Trophoblast cell (in vitro differentiated cells and primary cell): ENCODE results near the gene PPIE.
"Not testable (repeated sequence)": the region's sequence is repeated elsewhere in the genome, so short reads cannot be mapped to it uniquely, and the experiment has no call there.

ENCODE experiments used
- DNase-seq, 2 donors: peaks; one replicate each; pipeline ENCODE4 v3.0.0-alpha.2; 2016
- H2AFZ ChIP-seq: 2 replicates; pipeline ENCODE4 v1.6.1; 2013; ENCODE audit warnings: low read length, moderate library complexity, mild to moderate bottlenecking; ENCODE audit not compliant: insufficient read depth, poor library complexity
- H2AK5ac ChIP-seq: 2 replicates; pipeline ENCODE4 v1.6.1; 2013; ENCODE audit warnings: mild to moderate bottlenecking, low read length
- H2BK120ac ChIP-seq: 2 replicates; pipeline ENCODE4 v1.6.1; 2013; ENCODE audit warnings: low read length, mild to moderate bottlenecking, moderate library complexity; ENCODE audit not compliant: insufficient read depth, poor library complexity
- H2BK12ac ChIP-seq: 2 replicates; pipeline ENCODE4 v1.6.1; 2013; ENCODE audit warnings: mild to moderate bottlenecking, low read length, moderate library complexity
- H2BK5ac ChIP-seq: 2 replicates; pipeline ENCODE4 v1.6.1; 2013; ENCODE audit warnings: low read length, low read depth, moderate library complexity, mild to moderate bottlenecking; ENCODE audit not compliant: poor library complexity
- H3K14ac ChIP-seq: 2 replicates; pipeline ENCODE4 v1.6.1; 2013; ENCODE audit warnings: mild to moderate bottlenecking, low read length
- H3K18ac ChIP-seq: 2 replicates; pipeline ENCODE4 v1.6.1; 2013; ENCODE audit warnings: mild to moderate bottlenecking, low read length
- H3K23ac ChIP-seq: 2 replicates; pipeline ENCODE4 v1.6.1; 2013; ENCODE audit warnings: low read length
- H3K27ac ChIP-seq: 2 replicates; pipeline ENCODE4 v1.5.1; 2013; ENCODE audit warnings: low read depth, mild to moderate bottlenecking, inconsistent platforms, low read length, moderate library complexity
- H3K27me3 ChIP-seq: 2 replicates; pipeline ENCODE4 v1.6.1; 2013; ENCODE audit warnings: inconsistent platforms, mild to moderate bottlenecking, low read length, moderate library complexity; ENCODE audit not compliant: insufficient read depth
- H3K36me3 ChIP-seq, 2 experiments: 1 replicate in 1 of 2; 2 replicates in 1 of 2; pipeline ENCODE4 v1.6.1; 2013; ENCODE audit warnings: low read length in 2 of 2, mild to moderate bottlenecking in 2 of 2, moderate library complexity in 1 of 2; ENCODE audit not compliant: insufficient read depth in 2 of 2, control insufficient read depth in 1 of 2
- H3K4ac ChIP-seq: 2 replicates; pipeline ENCODE4 v1.6.1; 2013; ENCODE audit warnings: low read depth, mild to moderate bottlenecking, low read length, moderate library complexity
- H3K4me1 ChIP-seq, 2 experiments: 1 replicate in 1 of 2; 2 replicates in 1 of 2; pipeline ENCODE4 v1.6.1; 2013; ENCODE audit warnings: low read length in 2 of 2, mild to moderate bottlenecking in 2 of 2, moderate library complexity in 1 of 2; ENCODE audit not compliant: insufficient read depth in 2 of 2, control insufficient read depth in 1 of 2
- H3K4me2 ChIP-seq: 2 replicates; pipeline ENCODE4 v1.6.1; 2013; ENCODE audit warnings: inconsistent platforms, mild to moderate bottlenecking, low read length, moderate library complexity
- H3K4me3 ChIP-seq: 2 replicates; pipeline ENCODE4 v1.5.1; 2013; ENCODE audit warnings: mild to moderate bottlenecking, low read depth, low read length, inconsistent platforms
- H3K79me1 ChIP-seq: one replicate; pipeline ENCODE4 v1.6.1; 2013; ENCODE audit warnings: low read length
- H3K79me2 ChIP-seq: 2 replicates; pipeline ENCODE4 v1.6.1; 2013; ENCODE audit warnings: low read length, mild to moderate bottlenecking; ENCODE audit not compliant: control insufficient read depth, insufficient read depth, poor library complexity
- H3K9ac ChIP-seq: 2 replicates; pipeline ENCODE4 v1.6.1; 2013; ENCODE audit warnings: mild to moderate bottlenecking, low read length
- H3K9me3 ChIP-seq: 2 replicates; pipeline ENCODE4 v1.6.1; 2013; ENCODE audit warnings: low read depth, mild to moderate bottlenecking, control low read depth, inconsistent platforms, low read length; ENCODE audit not compliant: insufficient read depth
- H4K12ac ChIP-seq: 2 replicates; pipeline ENCODE4 v1.6.1; 2013; ENCODE audit warnings: low read depth, mild to moderate bottlenecking, low read length, moderate library complexity
- H4K8ac ChIP-seq: 2 replicates; pipeline ENCODE4 v1.6.1; 2013; ENCODE audit warnings: low read depth, mild to moderate bottlenecking, low read length, moderate library complexity
- H4K91ac ChIP-seq: one replicate; pipeline ENCODE4 v1.6.1; 2013; ENCODE audit warnings: low read depth, mild to moderate bottlenecking, low read length, moderate library complexity
- WGBS: extraction: QIAGEN DNeasy Blood & Tissue Kit; methylation state at CpG from one replicate; pipeline ENCODE4 v1.1.7; 2013; ENCODE audit warnings: missing lambda C conversion rate; ENCODE audit not compliant: insufficient read length, insufficient coverage; ENCODE audit errors: extremely low coverage; 5-methylcytosine and 5-hydroxymethylcytosine counted together

The PPIE gene

GRCh38 chr1:39787964-39788363, 49.3 kb downstream of the PPIE start:
- H2AFZ ChIP-seq, H3K4me2 ChIP-seq, H2BK12ac ChIP-seq, H2AK5ac ChIP-seq, H3K4me3 ChIP-seq, H3K4me1 ChIP-seq, H3K9ac ChIP-seq, H3K79me2 ChIP-seq, H3K23ac ChIP-seq, H3K36me3 ChIP-seq, H2BK120ac ChIP-seq, H3K9me3 ChIP-seq, H3K27ac ChIP-seq, H3K4ac ChIP-seq, H3K79me1 ChIP-seq, DNase-seq, H4K8ac ChIP-seq, H2BK5ac ChIP-seq, H4K91ac ChIP-seq, H4K12ac ChIP-seq, H3K18ac ChIP-seq, H3K14ac ChIP-seq: not testable (repeated sequence)
- H3K27me3 ChIP-seq = peaks cover 37% of the 10 kb centered on the region
- WGBS = no CpG with 5 or more reads among the region's 55 CpGs

- H3K27me3 ChIP-seq = peaks cover 37% of the 10 kb centered on the region
- peak overlapping the region; percentile 59 for H3K4me3 ChIP-seq
- H4K8ac ChIP-seq = no peak overlapping the region
- no peak overlapping the region for H3K23ac ChIP-seq
- no peaks in the 10 kb centered on the region for H3K79me2 ChIP-seq
- H3K4me2 ChIP-seq = peak overlapping the region; percentile 68
- no peak overlapping the region for H2BK12ac ChIP-seq
- no CpG with 5 or more reads among the region's 51 CpGs for WGBS
- H3K18ac ChIP-seq = no peak overlapping the region
- H3K9ac ChIP-seq = no peak overlapping the region
- H3K79me1 ChIP-seq = no peaks in the 10 kb centered on the region
- no peak overlapping the region for H2BK5ac ChIP-seq
- H2AK5ac ChIP-seq = no peak overlapping the region
- no peak overlapping the region for H2BK120ac ChIP-seq
- DNase-seq = no peak
- no peak overlapping the region for H4K91ac ChIP-seq
- H3K36me3 ChIP-seq = no peaks in the 10 kb centered on the region
- no peak overlapping the region for H3K27ac ChIP-seq
- no peak overlapping the region for H4K12ac ChIP-seq
- H3K9me3 ChIP-seq = peaks cover 5% of the 10 kb centered on the region
- H3K4ac ChIP-seq = no peak overlapping the region
- H2AFZ ChIP-seq = no peak overlapping the region
- H3K14ac ChIP-seq = no peak overlapping the region
- peaks cover 0 to 6% of the 10 kb centered on the region in 2 experiments for H3K4me1 ChIP-seq
Measured at GRCh38 chr1:39788426-39788757, 49.7 kb downstream of the PPIE start.

- peak in 1 of 2 donors; percentile 53 for DNase-seq
- peaks cover 37% of the 10 kb centered on the region for H3K27me3 ChIP-seq
- H3K4me2 ChIP-seq = peak within 1 kb of the TSS; percentile 68
- no peak within 1 kb of the TSS for H3K18ac ChIP-seq
- no peak within 1 kb of the TSS for H3K4ac ChIP-seq
- H2AK5ac ChIP-seq = no peak within 1 kb of the TSS
- no peak within 1 kb of the TSS for H2BK12ac ChIP-seq
- peaks cover 5% of the 10 kb centered on the region for H3K9me3 ChIP-seq
- H2BK120ac ChIP-seq = no peak within 1 kb of the TSS
- no peak within 1 kb of the TSS for H3K27ac ChIP-seq
- H3K79me2 ChIP-seq = no peaks in the 10 kb centered on the region
- no peak within 1 kb of the TSS for H3K9ac ChIP-seq
- no peaks in the 10 kb centered on the region for H3K79me1 ChIP-seq
- H3K4me1 ChIP-seq = peaks cover 0 to 6% of the 10 kb centered on the region in 2 experiments
- no peak within 1 kb of the TSS for H4K12ac ChIP-seq
- no CpG with 5 or more reads among the region's 91 CpGs for WGBS
- H3K23ac ChIP-seq = no peak within 1 kb of the TSS
- no peak within 1 kb of the TSS for H2BK5ac ChIP-seq
- no peaks in the 10 kb centered on the region for H3K36me3 ChIP-seq
- H3K4me3 ChIP-seq = peak within 1 kb of the TSS; percentile 63
- H4K91ac ChIP-seq = no peak within 1 kb of the TSS
- H2AFZ ChIP-seq = no peak within 1 kb of the TSS
- no peak within 1 kb of the TSS for H4K8ac ChIP-seq
- H3K14ac ChIP-seq = no peak within 1 kb of the TSS
Measured at GRCh38 chr1:39788758-39789570, 50.3 kb downstream of the PPIE start, which contains the start of gene BMP8B. Gene BMP8B, minus strand, starts transcription at chr1:39788865. Its CDS starts 380 bp downstream, at chr1:39788485.

- DNase-seq = no peak
- Histone ChIP-seq H3K18ac (no peak overlapping the region), H3K79me1 (no peaks in the 10 kb centered on the region), H3K4me2 (peak overlapping the region; percentile 68), H4K8ac (no peak overlapping the region), H3K27me3 (peaks cover 37% of the 10 kb centered on the region), H3K4me3 (no peak overlapping the region), H3K14ac (no peak overlapping the region), H2AFZ (no peak overlapping the region), H3K79me2 (no peaks in the 10 kb centered on the region), H3K27ac (no peak overlapping the region), H4K91ac (no peak overlapping the region), H2BK5ac (no peak overlapping the region), H3K36me3 (no peaks in the 10 kb centered on the region), H3K23ac (no peak overlapping the region), H3K9me3 (peaks cover 5% of the 10 kb centered on the region), H4K12ac (no peak overlapping the region), H3K9ac (no peak overlapping the region), H3K4me1 (peaks cover 0 to 6% of the 10 kb centered on the region in 2 experiments), H3K4ac (no peak overlapping the region), H2BK120ac (no peak overlapping the region), H2BK12ac (no peak overlapping the region), H2AK5ac (no peak overlapping the region)
- WGBS = no CpG with 5 or more reads among the region's 15 CpGs
Measured at GRCh38 chr1:39789571-39790110, 51.0 kb downstream of the PPIE start.
